SIG-M5 (cell line): ENCODE data around the gene RTN4R.
A peak's percentile ranks its signal among the peaks of the same experiment; 100 is the strongest.
"Not testable (repeated sequence)": the region's sequence is repeated elsewhere in the genome, so short reads cannot be mapped to it uniquely, and the experiment has no call there.

Experiments used
- DNase-seq: peaks from one replicate; lab custom pipeline; 2025; lab: John Stamatoyannopoulos, UW

The RTN4R gene

GRCh38 chr22:20305894-20306645, 38.0 kb upstream of the RTN4R start:
- no peak for DNase-seq

DNA sequence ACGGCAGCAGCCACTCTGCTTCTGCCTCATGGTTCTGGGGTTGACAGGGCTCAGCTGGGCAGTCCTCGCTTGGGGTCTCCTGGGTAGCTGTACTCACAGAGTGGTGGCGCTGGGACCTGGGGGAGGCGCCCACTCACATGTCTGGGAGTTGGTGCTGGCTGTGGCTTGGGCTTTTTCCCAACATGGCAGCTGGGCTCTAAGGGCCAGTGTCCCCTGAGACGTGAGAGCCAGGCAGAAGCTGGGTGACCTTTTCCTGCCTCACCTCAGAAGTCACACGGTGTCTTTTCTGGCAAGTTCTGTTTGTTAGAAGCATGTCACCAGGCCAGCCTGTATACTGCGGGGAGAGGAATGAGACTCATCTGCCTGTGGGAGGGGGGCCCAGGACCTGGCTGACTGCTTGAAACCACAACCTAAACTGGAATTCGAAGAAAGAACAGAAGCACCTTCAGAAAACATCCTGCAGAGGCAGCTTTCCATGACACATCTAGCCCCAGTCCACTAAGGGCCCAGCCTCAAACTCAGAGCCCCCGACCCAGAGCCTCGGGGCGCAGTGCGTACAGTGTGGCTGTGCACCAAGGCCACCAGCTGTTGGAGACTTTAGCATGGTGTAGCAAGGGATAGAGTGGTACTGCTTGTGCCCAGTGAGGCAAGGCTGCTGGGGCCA, 37.2 kb upstream of the RTN4R start:
- DNase-seq, result not testable (repeated sequence)

GRCh38 chr22:20304646-20305045, 36.5 kb upstream of the RTN4R start:
- DNase-seq, result no peak

GRCh38 chr22:20303229-20303534, 35.1 kb upstream of the RTN4R start:
- not testable (repeated sequence) for DNase-seq

DNA sequence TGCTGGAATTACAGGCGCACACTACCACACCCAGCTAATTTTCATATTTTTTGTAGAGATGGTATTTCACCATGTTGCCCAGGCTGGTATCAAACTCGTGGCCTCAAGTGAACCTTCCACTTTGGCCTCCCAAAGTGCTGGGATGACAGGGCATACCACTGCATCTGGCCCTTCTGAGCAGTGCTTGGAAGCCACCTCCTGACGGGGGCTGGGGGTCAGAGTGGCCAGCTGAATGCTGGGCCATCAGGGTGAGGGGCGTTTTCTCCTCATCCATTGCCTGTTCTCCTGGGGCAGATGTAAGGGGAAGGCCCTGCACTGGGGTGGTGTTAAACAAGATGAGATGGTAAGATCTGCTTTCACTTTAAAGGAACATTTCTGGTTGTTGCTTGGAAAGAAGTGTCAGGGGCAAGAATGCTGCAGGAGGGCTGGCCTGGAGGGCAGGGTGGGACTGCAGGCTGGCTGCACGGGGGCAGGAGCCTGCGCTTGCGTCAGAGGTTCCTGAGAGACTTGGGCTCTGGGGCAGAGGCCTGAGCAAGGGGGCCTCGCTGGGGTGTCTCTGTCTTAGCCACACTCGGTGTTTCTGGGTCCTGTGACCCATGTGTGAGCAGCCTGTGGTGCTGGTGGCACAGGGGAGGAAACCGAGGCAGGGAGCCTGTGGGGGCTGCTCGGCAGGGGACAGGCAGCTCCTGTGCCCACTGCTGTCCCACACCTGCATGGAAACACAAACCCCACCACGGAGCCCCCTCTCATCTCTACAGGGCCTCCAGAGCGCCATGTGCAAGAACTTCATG, 34.5 kb upstream of the RTN4R start:
- no peak for DNase-seq

GRCh38 chr22:20299746-20300136, 31.6 kb upstream of the RTN4R start:
- no peak for DNase-seq

DNA sequence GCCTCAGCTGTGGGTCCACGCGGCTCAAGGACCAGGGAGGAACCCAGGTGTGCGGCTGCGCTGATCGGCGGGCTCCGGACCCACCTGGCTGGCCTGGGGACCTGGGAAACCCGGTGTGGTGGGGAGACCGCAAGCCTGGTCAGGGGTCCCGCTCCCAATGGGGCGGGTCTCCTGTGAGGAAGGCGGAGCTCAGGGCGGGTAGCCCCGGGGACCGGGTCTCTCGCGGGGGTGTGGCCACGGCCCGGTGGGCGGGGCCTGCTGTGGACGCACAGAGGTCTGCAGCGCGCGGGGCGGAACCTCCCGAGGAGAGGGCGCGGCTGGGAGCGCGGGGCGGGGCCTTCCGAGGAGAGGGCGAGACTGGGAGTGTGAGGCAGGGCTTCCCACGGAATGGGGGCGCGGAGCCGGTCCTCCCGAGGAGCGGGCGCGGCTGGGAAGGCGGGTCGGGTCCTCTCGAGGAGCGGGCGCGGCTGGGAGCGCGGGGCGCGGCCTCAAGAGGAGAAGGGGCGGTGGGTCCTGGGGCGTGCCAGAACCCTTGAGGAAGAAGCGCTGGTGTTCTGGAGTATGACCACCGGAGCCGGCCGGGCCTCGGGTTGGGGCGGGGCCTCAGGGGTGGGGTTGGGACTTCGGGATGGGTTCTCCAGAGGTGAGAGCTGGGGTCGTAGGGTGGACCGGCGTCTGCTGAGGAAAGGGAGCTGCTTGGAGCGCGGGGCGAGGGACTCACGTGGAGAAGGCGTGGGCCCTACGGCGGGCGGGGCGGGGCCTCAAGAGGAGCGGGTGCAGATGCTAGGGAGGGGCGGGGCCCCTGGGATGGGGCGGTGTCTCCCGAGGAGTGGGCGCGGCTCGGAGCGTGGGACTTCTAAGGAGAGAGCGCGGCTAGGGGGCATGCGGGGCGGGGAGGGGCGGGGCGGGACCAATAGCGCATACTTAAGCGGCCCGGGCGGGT, 31.0 kb upstream of the RTN4R start:
- DNase-seq, result peak; percentile 29

- DNase-seq, result no peak
Observed at GRCh38 chr22:20298110-20298802, 30.1 kb upstream of the RTN4R start.

- no peak for DNase-seq
Observed at GRCh38 chr22:20297414-20298109, 29.4 kb upstream of the RTN4R start.

DNA sequence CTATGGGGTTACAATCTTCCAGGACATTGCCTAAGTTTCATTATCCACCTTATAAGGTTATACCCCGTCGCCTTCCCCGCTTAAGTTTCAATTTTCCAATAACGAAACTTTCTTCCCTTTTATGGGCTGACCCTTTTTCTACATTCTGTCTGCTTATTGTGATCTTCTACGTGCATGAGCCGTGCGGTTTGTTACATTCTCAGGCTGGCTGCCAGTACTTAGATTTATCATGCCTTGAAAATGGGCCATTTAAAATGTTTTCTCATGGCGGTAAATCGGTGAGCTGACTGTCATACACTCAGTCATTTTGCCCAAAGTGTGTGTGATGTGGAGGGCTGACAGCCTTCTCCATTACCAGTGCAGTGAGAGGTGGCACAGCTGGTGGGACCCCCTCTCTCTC, 28.5 kb upstream of the RTN4R start:
- DNase-seq, result no peak

DNA sequence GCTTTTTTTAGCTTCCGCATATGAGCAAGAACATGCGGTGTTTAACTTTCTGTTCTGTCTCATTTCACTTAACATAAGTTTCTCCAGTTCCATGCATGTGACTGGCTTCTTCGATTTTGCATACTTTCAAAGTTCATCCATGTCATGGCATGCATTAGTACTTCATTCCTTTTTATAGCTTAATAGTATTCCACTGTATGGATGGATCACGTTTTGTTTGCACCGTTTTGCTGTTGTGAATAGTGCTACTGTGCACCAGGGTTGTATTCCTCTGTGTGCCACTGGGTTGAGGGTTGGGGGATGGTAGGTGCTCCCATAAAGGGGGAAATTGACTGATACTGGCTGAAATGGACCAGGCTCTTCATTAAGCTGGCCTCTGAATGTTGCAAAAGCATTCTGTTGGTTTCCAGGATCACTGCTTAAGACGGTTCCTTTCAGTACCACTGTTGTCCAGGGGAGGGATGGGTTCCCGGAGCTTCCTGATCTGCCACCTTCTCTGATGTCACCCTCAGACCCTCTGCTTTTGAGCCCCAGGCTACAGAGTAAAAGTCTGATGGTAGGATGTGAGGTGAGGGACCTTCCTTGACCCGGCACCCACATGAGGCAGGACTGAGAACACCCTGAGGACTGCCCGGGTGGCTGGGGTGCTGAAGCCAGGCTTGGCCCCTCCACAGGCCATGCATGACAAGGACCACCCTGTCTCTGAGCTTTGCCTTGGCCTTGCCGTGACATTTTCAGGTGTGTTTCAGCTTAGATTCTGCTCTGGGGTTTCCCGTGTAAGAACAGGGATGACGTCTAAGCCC, 27.3 kb upstream of the RTN4R start:
- no peak for DNase-seq

- DNase-seq, result no peak
Observed at GRCh38 chr22:20292673-20293232, 24.6 kb upstream of the RTN4R start.

GRCh38 chr22:20292108-20292507, 24.0 kb upstream of the RTN4R start:
- DNase-seq, result no peak

DNA sequence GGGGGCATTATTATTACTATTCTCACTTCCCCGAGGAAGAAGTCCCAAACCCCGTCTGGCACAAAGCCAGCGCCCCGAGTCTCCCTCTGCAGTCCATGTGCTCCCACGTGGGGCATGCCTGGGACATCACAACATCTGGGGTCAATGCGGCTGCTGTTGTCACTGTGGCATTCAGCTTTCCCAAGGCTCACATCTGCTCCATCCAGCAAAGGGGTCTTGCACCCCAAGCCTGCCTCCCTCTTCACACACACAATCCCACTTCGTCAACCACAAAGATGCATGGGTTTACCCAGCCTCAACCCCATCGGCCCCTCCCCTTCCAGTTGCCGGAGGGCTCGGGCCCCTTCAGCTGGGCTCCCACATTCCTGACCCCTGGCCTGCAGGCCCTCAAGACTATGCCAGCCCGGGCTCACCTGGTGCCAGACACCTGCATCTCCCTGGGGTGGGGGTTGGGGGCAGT, 23.5 kb upstream of the RTN4R start:
- DNase-seq, result no peak

DNA sequence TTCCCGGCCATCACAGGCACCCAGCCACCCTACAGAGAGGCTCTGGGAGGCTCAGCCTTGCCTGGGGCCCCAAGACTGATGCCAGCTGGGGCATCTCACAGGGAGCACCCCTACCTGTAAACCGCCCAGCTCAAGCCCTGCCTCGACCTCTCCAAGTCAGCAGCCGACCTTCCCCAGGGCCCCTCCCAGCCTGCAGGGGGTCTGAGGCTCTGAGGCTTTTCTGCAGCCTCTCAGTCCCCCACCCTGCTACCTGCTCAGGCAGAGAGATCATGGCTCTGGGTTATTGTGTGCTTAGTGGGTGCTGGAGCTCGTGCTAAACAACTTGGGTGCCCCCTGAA, 23.1 kb upstream of the RTN4R start:
- DNase-seq, result no peak

DNA sequence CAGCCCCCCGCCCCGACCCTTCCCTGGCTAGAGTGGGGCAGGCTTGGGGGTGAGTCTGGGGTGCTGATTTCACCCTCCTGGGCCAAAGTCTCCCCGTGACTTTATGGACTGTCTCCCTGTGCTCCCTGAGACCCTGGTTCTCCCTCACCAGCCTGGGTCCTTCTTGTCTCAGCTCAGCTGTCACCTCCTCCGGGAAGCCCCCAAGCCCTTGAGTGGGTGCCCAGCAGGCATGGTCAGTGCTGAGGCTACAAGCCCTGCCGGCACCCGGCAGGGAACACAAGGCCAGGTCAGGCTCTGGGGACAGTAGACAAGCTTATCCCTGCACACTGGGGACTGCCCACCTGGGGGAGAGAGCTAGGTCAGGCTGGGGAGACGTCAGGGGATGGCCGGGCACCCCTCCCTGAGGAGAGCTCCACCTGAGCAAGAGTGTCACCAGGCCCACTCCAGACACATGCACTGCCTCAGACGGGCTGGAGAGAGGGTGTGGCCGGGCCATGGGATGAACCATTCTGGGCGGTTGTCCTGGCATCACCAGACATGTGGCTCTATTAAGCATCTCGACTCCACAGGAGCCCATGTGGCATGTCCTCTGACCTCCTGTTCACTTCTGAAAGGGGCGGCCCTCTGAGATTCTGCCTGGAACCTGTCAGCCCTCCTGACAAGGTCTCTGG, 22.6 kb upstream of the RTN4R start:
- DNase-seq, result no peak

DNA sequence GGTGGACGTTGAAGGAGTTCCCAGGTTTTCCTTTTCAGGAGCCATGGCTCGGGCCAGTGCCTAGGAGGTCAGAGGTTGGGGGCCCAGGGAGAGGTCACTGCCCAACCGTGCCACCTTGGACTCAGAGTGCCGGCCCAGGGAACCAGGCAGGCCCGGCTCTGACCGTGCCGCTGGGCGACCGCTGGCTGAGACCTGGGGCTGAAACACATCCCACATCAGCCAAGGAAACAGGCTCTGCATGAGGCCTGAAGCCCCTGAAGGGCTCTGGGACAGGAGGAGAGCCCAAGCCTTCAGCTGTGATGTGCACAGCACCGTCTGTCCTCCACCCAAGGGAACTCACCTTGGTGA, 21.9 kb upstream of the RTN4R start:
- no peak for DNase-seq

- not testable (repeated sequence) for DNase-seq
Observed at GRCh38 chr22:20289182-20290044, 21.3 kb upstream of the RTN4R start.
